Myometrial cell (primary cell): ENCODE data around the gene AQP12A. TPM values are rescaled to one million over a fixed set of nuclear protein-coding genes. Genes with fewer than 3 reads are reported as not detected.

Experiments
- total RNA-seq: library from RNA; depleted of rRNA; stranded (reverse); fragments of >200 nt; gene quantifications from 2 replicates; pipeline ENCODE4 v1.2.3, GENCODE V29; 2015

AQP12A gene
- total RNA-seq = not detected in 2 replicates

GRCh38 chr2:240691631-240692420, at the start of gene AQP12A:
Gene AQP12A (plus strand): TSS chr2:240691866. CDS start chr2:240691914, 48 bp downstream.

GRCh38 chr2:240682431-240683224, 9.0 kb upstream of the AQP12A start, which contains the start of gene AQP12B:
Gene AQP12B (minus strand): TSS chr2:240682885. CDS start chr2:240682837, 48 bp downstream.

Other genes with a start within 250 kb of the AQP12A start
- gene ANKMY1, start 133.9 kb upstream of the AQP12A start, total RNA-seq = 5.0 and 6.9 TPM in 2 replicates
- gene DUSP28, start 131.5 kb upstream of the AQP12A start, total RNA-seq = 1.9 and 7.2 TPM in 2 replicates
- gene RNPEPL1, start 123.4 kb upstream of the AQP12A start, total RNA-seq = 12.1 and 18.3 TPM in 2 replicates
- gene CAPN10, start 105.1 kb upstream of the AQP12A start, total RNA-seq = 18.5 and 20.4 TPM in 2 replicates
- gene GPR35, start 66.4 kb upstream of the AQP12A start, total RNA-seq = not detected in 2 replicates
- gene AQP12B, start 9.0 kb upstream of the AQP12A start, total RNA-seq = not detected in 2 replicates
- 0.29 TPM in 1 of 2 replicates, not detected in the other for gene KIF1A, start 128.4 kb downstream of the AQP12A start, total RNA-seq
- not detected in 2 replicates for gene AGXT, start 177.0 kb downstream of the AQP12A start, total RNA-seq
- not detected in 2 replicates for gene MAB21L4, start 204.3 kb downstream of the AQP12A start, total RNA-seq
- gene CROCC2, start 214.5 kb downstream of the AQP12A start, total RNA-seq = 0.35 TPM in 1 of 2 replicates, not detected in the other